H1 (cell line): Measurements from ENCODE around the gene CFAP54. TPM values are rescaled to one million over a fixed set of nuclear protein-coding genes. Genes with fewer than 3 reads are reported as not detected.

Experiments used
- POU5F1 ChIP-seq: IDR thresholded peaks from 2 replicates; pipeline ENCODE4 v1.6.1; 2011; ENCODE audit warnings: low read depth, mild to moderate bottlenecking, low read length, moderate library complexity
- SP1 ChIP-seq: IDR thresholded peaks from 2 replicates; pipeline ENCODE4 v1.6.1; 2011; ENCODE audit warnings: low read depth, low read length
- polyA plus RNA-seq, 7 experiments: library from polyadenylated mRNA; depleted of rRNA in 3 of 7; stranded (reverse) in 5 of 7; unstranded in 2 of 7; fragments of >200 nt in 5 of 7; fragments of 200-250 nt in 2 of 7; gene quantifications; 1 replicate in 5 of 7; 2 replicates in 1 of 7; 4 replicates in 1 of 7; pipeline versions ENCODE4 v1.2.1 to v1.2.3, GENCODE V29; 2011 to 2013; ENCODE audit warnings: missing spikeins in 2 of 7, mixed read lengths in 2 of 7
- total RNA-seq: library from RNA; stranded (reverse); fragmentation: NEBNext Ultra II Directional; extraction: Animal tissue kit (Norgen Biotek cat#: 25700); gene quantifications from 2 replicates; pipeline ENCODE4 v1.2.1, GENCODE V29; 2021

Gene CFAP54
- total and polyA plus RNA-seq, 2 of the 8 experiments (the other 6 are each of a cell fraction or from before 2014, with no cell fraction given), result 0.17 to 0.33 TPM

- TF ChIP-seq SP1 (no peak), POU5F1 (no peak)
These were observed 42.1 kb upstream of the CFAP54 start (continued) for GRCh38 chr12:96447256-96447655.
